Right lobe of liver (tissue), 4 donors: ENCODE measurements around the gene RBM8A.

Source experiments
- POLR2A ChIP-seq: fragments of 450-650 bp; IDR thresholded peaks from one replicate; pipeline ENCODE4 v1.6.1; 2017; ENCODE audit warnings: antibody characterized with exemption, mild to moderate bottlenecking
- TF ChIP-seq, protein P1 (sequence below), 4 donors: fragments of 200-600 bp in 3 of 4; fragments of 450-650 bp in 1 of 4; IDR thresholded peaks; one replicate each; pipeline versions ENCODE4 v1.5.1 to v1.8.0; 2016 to 2022; ENCODE audit warnings: antibody characterized with exemption in 4 of 4, mild to moderate bottlenecking in 2 of 4
- donor health status: DM: no; HTN: no; CAD: no.
- donor health status: DM: no; HTN: no; CAD: no.
- donor health status: DM: no; HTN: yes; CAD: no.

DNA sequence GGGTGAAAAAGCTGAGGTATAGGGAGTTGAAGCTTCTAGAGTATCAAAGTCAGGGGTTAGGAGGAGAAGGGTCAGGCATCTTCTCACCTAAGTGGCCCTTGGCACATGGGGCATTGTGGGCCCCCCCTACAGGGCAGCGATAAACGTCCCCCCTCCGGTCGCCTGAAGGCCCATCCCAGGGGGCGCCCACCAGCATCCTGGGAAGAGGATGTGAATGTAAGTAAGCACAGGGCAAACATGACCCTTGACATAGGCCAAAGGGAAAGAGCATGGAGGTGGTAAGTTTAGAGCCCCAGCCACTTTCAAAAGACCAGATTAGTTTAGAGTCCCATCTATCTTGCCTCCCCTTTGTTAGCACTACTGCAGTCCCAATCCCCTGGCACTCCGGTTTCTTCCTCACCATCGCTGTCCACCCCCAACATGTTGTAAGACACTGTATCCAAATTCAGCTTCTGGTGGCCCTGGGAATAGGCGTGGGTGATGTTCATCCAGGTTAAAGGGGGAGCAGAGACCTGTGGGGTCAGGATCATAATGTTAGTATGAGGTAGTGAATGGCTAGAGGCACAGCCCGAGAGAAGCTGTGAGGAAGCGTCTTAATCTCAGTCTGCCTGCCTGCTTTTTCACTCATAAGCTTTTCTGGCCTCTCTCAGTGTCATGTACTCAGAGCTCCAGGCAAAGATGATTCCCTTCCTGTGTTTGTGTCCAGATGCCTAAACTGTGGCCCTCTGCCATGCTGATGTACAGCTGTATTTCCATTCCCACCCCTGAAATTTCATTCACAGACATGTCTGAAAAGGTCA, 20.1 kb downstream of the RBM8A start:
- TF ChIP-seq, protein P1, sequence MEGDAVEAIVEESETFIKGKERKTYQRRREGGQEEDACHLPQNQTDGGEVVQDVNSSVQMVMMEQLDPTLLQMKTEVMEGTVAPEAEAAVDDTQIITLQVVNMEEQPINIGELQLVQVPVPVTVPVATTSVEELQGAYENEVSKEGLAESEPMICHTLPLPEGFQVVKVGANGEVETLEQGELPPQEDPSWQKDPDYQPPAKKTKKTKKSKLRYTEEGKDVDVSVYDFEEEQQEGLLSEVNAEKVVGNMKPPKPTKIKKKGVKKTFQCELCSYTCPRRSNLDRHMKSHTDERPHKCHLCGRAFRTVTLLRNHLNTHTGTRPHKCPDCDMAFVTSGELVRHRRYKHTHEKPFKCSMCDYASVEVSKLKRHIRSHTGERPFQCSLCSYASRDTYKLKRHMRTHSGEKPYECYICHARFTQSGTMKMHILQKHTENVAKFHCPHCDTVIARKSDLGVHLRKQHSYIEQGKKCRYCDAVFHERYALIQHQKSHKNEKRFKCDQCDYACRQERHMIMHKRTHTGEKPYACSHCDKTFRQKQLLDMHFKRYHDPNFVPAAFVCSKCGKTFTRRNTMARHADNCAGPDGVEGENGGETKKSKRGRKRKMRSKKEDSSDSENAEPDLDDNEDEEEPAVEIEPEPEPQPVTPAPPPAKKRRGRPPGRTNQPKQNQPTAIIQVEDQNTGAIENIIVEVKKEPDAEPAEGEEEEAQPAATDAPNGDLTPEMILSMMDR (IDR thresholded peaks at IDR 0.05): no peak
- TF ChIP-seq POLR2A: no peak
